ENCODE data around the gene GRB2.
"Not testable (repeated sequence)": the region's sequence is repeated elsewhere in the genome, so short reads cannot be mapped to it uniquely, and the experiment has no call there.

The GRB2 gene

DNA sequence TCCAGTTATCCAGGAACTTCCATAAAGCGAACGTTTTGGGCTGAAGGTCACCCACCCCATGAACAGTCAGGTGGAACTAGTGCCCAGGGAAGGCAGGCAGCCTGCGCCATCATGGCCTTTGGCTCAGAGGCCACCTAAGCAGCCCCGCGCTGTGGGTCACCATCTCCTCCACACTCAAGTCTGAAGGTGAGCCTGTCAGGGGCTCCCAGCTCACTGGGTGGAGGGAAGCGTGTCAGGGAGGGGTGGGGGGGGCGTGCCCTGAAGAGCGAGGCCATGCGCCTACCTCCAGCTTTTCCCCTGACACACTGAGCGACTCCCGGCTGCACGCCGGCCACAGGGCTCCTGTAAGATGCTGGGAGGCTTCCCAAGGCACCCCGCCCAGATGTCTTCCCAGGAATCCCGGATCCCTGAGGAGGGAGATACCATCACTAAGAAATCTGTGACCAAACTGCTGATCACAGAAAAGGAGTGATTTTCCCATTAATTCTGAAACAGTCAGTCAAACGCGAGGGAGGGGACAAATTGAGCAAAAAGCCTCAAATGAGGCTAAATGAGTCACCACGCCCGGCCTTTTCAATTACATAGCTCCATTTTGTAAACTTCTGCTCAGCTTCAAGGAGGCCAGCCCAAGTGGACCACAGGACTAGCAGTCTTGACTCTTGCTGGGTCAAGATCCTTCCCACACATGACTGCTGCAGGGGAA, 89.8 kb downstream of the GRB2 start:
- peak overlapping the region; percentile 20 for H3K4me3 Mint-ChIP-seq

DNA sequence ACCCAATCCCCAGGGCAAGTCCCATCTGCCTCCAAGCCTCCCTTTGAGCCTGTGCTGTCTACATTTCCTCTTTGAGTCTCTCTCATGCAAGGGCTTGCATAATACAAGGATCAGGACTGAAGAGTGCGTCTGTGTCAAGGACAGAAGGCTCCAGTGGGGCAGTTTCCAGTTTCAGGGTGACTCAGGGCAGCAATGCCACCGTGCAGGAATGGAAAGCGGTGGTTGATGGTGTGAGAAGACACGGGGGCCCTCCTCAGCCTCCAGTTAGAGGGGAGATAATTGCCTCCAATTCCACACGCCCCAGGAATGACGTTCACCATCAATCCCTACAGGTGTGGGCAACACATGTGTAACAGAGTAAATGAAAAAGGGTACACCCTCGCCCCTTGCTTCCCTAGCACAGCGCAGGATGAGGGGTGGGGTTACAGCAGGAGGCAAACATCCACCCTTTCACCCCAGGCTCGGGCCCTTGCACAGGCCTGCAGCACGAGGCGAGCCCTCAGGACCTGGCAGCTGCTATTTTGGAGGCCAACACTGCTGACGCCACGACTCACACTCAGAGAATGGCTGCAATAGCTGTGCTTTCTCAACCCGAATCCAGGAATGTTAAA, 91.4 kb downstream of the GRB2 start:
- peaks cover 49% of the 10 kb centered on the region for H3K4me1 Mint-ChIP-seq (ENCODE audit: low read depth)
- H3K4me3 Mint-ChIP-seq, result peak overlapping the region; percentile 20
- peaks cover 14% of the 10 kb centered on the region for H3K36me3 Mint-ChIP-seq (ENCODE audit: low read depth)
- H3K27ac Mint-ChIP-seq, result peak overlapping the region; percentile 79
- no peaks in the 10 kb centered on the region for H3K9me3 Mint-ChIP-seq
- H3K27me3 Mint-ChIP-seq, result no peaks in the 10 kb centered on the region

More for the DNA sequence above, 89.8 kb downstream of the GRB2 start:
- H3K27ac Mint-ChIP-seq, result peak overlapping the region; percentile 88
- no peaks in the 10 kb centered on the region for H3K9me3 Mint-ChIP-seq
- H3K4me1 Mint-ChIP-seq (ENCODE audit: low read depth), result peaks cover 49% of the 10 kb centered on the region
- no peaks in the 10 kb centered on the region for H3K27me3 Mint-ChIP-seq
- peaks cover 25% of the 10 kb centered on the region for H3K36me3 Mint-ChIP-seq (ENCODE audit: low read depth)

DNA sequence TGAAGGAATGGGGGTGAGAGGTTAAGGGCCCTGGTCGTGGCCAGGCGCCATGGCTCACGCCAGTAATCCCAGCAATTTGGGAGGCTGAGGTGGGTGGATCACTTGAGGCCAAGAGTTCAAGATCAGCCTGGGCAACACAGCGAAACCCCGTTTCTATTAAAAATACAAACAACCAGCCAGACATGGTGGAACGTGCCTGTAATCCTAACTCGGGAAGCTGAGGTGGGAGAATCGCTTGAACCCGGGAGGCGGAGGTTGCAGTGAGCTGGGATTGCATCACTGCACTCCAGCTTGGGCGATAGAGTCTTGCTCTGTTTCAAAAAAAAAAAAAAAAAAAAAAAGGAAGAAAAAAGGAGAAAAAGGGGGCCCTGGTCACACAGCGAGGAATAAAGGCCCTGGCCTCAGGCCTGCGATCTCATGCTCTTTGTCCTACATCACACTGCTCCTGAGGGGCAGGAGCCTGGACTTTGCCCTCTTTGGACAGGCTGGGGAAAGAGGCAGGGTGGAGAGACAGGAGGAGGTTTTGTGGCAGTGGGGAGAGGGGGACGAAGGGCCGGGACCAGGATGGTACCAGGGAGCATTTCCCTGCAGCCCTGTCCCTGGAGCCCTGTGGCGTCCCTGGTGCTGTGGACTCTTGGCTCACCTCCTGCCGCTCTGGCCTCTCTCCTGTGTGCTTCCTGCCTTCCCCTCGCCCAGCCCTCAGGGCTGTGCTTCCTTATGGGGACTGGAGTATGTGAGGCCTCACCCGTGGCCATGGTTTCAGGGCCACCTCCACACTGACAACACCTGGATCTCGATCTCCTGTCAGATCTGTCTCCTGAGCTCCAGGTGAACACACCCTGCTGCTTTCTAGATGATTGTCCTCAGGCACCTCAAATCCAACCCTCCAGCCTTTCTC, 96.5 kb downstream of the GRB2 start:
- no peaks in the 10 kb centered on the region for H3K27me3 Mint-ChIP-seq
- no peak overlapping the region for H3K27ac Mint-ChIP-seq
- H3K36me3 Mint-ChIP-seq (ENCODE audit: low read depth), result no peaks in the 10 kb centered on the region
- H3K9me3 Mint-ChIP-seq, result no peaks in the 10 kb centered on the region
- peaks cover 18% of the 10 kb centered on the region for H3K4me1 Mint-ChIP-seq (ENCODE audit: low read depth)
- H3K4me3 Mint-ChIP-seq, result no peak overlapping the region

DNA sequence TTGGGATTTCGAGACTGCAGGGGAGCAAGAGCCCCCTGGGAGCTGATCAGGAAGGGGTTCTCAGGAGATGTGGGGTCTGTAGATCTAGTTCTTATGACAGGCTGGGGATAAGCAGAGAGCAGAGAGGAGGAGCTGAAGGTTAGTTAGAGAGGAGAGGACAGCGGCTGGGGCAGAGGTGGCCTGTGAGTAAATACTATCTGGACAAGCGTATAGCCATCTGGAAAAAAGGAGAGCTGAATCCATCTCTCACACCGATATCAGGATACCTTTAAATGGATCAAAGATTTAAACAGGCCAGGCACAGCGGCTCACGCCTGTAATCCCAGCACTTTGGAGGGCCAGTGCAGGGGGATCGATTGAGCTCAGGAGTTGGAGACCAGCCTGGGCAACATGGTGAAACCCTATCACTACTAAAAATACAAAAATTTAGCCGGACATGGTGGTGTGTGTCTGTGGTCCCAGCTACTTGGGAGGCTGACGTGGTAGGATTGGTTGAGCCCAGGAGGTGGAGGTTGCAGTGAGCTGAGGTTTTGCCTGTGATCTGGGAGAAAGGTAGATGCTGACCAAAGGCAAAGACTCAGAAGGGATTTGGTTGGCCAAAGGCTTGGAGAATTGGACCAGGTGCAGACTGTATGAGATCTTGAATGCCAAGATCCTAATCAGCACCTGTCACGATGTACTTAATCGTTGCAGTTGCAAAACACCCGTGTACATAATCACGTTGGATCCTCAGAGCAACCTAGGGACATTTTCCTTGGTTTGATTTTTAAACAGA, 97.3 kb downstream of the GRB2 start:
- Mint-ChIP-seq H3K4me3 (no peak overlapping the region), H3K27me3 (no peaks in the 10 kb centered on the region), H3K27ac (no peak overlapping the region), H3K4me1 (ENCODE audit: low read depth) (peaks cover 11% of the 10 kb centered on the region), H3K9me3 (no peaks in the 10 kb centered on the region), H3K36me3 (ENCODE audit: low read depth) (no peaks in the 10 kb centered on the region)

DNA sequence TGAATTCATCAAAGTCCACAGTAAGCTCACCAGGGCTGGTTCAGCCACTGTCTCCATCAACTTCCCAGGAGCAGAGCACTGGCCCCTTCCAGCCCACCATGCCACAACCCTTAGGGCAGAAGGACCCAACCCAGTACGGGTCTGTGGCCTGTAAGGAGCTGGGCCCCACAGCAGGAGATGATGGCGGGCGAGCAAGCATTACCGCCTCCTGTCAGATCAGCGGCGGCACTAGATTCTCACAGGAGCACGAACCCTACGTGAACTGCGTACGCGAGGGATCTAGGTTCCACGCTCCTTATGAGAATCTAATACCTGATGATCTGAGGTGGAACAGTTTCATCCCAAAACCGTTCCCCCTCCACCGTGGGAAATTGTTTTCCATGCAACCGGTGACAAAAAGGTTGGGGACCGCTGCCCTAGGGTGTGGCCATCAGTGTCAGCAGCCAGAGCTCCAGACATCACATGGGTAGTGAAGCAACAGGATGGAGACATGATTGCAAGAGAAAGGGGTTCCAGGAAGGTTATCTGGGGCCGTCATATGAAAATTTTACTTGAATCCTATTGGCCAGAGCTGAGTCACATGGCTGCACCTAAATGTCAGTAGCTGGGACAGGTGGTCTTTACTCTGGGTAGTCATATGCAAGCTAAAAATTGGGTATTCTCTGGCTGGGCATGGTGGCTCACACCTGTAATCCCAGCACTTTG, 103.8 kb downstream of the GRB2 start:
- H3K9me3 Mint-ChIP-seq, result no peaks in the 10 kb centered on the region
- H3K27me3 Mint-ChIP-seq, result no peaks in the 10 kb centered on the region
- H3K4me3 Mint-ChIP-seq, result no peak overlapping the region
- peaks cover 20% of the 10 kb centered on the region for H3K4me1 Mint-ChIP-seq (ENCODE audit: low read depth)
- H3K27ac Mint-ChIP-seq, result no peak overlapping the region
- H3K36me3 Mint-ChIP-seq (ENCODE audit: low read depth), result no peaks in the 10 kb centered on the region

DNA sequence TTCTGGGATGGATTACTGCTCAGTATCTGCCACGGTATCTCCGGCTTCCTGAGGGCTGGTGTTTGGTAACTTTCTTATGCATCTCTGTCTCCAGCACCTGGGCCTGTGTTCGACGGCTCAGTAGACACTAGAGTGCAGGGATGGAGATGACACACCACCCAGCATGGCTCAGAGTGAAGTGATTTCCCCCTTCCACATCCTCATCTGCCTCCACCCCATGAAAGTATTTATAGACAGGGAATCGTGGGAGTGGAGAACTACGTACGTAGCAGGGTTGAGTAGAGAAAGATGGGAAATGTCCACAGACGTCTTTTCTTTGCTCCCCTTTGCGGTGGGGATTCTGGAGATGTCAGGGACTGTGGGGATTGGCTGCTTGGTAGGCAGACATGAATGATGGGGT, 104.4 kb downstream of the GRB2 start:
- H3K9me3 Mint-ChIP-seq, result no peaks in the 10 kb centered on the region
- H3K4me3 Mint-ChIP-seq, result no peak overlapping the region

DNA sequence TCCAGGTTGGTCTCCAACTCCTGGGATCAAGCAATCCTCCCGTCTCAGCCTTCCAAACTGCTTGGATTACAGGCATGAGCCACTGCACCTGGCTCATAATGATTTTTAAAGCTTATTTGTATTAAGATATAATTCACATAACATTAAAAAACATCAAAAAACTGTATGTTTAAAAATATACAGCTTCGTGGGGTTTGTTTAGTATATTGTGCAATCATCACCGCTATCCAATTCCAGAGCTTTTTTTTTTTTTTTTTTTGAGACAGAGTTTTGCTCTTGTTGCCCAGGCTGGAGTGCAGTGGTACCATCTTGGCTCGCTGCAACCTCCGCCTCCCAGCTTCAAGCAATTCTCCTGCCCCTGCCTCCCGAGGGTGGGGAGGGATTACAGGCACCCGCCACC, 105.2 kb downstream of the GRB2 start:
- Mint-ChIP-seq H3K36me3 (ENCODE audit: low read depth) (no peaks in the 10 kb centered on the region), H3K27me3 (no peaks in the 10 kb centered on the region), H3K9me3 (no peaks in the 10 kb centered on the region), H3K4me1 (ENCODE audit: low read depth) (peaks cover 34% of the 10 kb centered on the region), H3K4me3 (no peak overlapping the region), H3K27ac (no peak overlapping the region)

More for the DNA sequence above, 104.4 kb downstream of the GRB2 start:
- H3K36me3 Mint-ChIP-seq (ENCODE audit: low read depth), result no peaks in the 10 kb centered on the region
- H3K27ac Mint-ChIP-seq, result no peak overlapping the region
- peaks cover 26% of the 10 kb centered on the region for H3K4me1 Mint-ChIP-seq (ENCODE audit: low read depth)
- no peaks in the 10 kb centered on the region for H3K27me3 Mint-ChIP-seq

DNA sequence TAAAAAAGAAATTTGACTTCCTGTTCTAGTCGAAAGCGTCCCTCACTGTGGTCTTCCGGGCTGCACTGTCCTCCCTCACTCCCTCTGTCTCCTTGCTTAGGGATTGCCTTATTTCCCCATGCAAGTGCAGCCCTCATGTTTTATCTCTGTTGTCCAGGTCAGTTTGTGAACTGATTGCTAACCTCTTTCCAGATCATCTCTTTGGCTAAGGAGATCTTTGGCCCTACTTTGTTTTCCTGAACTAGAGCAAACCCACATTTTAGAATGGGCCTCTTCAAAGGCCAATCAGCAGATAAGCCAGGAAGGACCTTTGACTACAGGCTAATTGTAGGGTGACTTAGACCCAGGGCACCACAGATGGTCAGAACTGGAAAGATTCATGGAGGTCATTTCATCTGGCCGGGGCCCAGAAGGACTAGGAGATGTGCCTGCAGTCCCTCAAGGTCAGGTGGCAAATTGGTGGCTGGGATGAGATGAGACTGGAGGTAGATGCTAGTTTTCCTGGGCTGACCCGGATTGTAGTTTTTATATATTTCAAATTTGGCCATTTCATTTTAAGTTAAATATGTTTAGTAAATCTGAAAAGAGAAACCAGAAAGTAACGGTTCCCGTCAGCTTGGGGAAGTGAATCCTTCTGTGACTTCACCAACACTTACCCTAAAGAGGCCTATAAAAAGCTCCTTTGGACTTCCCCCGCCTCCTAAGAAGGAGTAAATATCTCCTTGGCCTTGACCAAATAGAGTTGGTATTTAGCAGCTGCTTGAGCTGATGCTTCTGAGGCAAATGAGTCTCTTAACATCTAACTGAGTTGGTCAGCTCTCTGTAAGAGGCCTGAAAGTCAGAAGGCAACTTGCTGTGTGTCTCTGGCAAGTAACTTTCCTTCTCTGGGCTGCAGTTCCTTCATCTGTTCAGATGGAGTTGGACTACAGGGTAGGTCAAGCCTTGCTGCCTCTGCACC, 110.0 kb downstream of the GRB2 start:
- Mint-ChIP-seq H3K27me3 (no peaks in the 10 kb centered on the region), H3K4me1 (ENCODE audit: low read depth) (peaks cover 64% of the 10 kb centered on the region), H3K9me3 (no peaks in the 10 kb centered on the region), H3K36me3 (ENCODE audit: low read depth) (no peaks in the 10 kb centered on the region), H3K27ac (peak overlapping the region; percentile 83), H3K4me3 (peak overlapping the region; percentile 27)

DNA sequence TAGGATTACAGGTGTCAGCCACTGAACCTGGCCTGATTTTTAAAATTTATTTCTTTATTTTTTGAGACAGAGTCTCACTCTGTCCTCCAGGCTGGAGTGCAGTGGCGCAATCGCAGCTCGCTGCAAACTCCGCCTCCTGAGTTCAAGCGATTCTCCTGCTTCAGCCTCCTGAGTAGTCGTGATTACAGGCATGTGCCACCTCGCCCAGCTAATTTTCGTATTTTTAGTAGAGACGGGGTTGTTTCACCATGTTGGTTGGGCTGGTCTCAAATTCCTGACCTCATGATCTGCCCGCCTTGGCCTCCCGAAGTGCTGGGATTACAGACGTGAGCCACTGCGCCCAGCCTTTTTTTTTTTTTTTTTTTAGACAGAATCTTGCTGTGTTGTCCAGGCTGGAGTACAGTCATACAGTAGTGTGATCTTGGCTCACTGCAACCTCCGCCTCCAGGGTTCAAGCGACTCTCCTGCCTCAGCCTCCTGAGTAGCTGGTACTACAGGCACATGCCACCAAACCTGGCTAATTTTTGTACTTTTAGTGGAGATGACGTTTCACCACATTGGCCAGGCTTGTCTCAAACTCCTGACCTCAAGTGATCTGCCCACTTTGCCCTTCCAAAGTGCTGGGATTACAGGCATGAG, 112.5 kb downstream of the GRB2 start:
- peaks cover 65% of the 10 kb centered on the region for H3K4me1 Mint-ChIP-seq (ENCODE audit: low read depth)
- not testable (repeated sequence) for H3K4me3 Mint-ChIP-seq; H3K9me3 Mint-ChIP-seq; H3K27me3 Mint-ChIP-seq; H3K36me3 Mint-ChIP-seq (ENCODE audit: low read depth); H3K27ac Mint-ChIP-seq

DNA sequence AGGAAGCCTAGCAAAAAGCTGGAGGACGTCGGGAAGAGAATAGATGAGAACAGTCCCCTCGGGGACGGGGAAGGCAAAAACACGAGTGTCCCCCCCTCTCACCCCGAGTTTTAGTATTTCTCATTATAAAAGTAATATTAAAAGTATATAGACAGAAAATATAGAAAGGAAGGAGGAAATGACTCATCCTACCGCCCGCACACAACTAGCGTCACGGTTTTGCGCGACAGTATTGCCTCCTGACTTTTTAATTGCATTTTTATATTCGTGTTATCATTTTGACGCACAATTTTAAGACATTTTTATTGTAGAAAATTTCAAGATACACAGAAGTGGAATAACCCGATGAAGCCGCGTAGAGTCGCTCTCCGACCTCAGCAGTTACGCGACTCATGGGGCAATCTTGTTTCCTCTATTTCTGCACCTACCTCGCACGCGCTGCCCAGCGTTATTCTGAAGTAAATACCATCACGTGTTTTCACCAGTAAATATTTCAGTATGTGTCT, 115.6 kb downstream of the GRB2 start:
- H3K27ac Mint-ChIP-seq, result peak overlapping the region; percentile 100
- no peaks in the 10 kb centered on the region for H3K9me3 Mint-ChIP-seq
- H3K36me3 Mint-ChIP-seq (ENCODE audit: low read depth), result peaks cover 22% of the 10 kb centered on the region
- H3K27me3 Mint-ChIP-seq, result no peaks in the 10 kb centered on the region
- peak overlapping the region; percentile 93 for H3K4me3 Mint-ChIP-seq
- H3K4me1 Mint-ChIP-seq (ENCODE audit: low read depth), result peaks cover 44% of the 10 kb centered on the region

DNA sequence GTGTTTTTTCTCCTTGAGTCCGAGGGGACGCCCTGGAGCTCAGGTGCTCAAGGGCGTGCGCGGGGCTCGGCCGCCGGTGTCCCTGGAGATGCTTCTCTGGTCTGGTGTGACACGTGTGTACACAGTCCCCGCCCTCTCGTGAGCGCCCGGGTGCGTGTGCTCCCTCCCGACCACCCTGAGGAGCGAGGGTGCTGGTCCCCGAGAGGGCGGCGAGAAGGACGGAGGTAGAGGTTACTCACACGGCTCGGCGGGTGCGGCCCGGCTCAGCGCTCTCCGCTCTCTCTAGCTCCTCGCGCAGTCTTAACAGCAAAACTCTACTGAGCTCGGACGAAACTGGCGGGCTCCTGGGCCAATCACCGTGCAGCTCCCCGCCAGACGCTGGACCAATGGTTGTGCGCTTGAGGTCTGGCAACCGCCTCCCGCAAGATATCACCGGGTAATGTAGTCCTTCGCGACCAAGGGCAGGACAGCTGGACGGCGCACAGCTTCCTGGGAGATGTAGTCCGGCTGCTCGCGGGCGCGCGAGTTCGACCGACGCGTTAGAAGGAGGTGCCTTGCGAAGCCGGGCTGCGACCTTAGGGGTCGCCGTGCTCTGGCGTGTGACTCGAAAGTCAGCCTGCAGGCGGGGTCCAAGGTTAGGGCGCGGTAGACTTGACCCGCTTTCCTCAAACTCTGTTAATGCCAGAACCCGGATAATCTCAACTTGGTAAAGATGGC, 116.2 kb downstream of the GRB2 start, which contains the start of gene SLC25A19:
Gene SLC25A19 (minus strand): TSS at position 319 of the 717 bp plus-strand sequence. CDS start 2,669 bp downstream, outside the sequence.
- Mint-ChIP-seq H3K36me3 (ENCODE audit: low read depth) (peaks cover 27% of the 10 kb centered on the region), H3K27me3 (no peaks in the 10 kb centered on the region), H3K9me3 (no peaks in the 10 kb centered on the region), H3K4me1 (ENCODE audit: low read depth) (peaks cover 38% of the 10 kb centered on the region), H3K4me3 (peak within 1 kb of the TSS; percentile 93), H3K27ac (peak within 1 kb of the TSS; percentile 100)

DNA sequence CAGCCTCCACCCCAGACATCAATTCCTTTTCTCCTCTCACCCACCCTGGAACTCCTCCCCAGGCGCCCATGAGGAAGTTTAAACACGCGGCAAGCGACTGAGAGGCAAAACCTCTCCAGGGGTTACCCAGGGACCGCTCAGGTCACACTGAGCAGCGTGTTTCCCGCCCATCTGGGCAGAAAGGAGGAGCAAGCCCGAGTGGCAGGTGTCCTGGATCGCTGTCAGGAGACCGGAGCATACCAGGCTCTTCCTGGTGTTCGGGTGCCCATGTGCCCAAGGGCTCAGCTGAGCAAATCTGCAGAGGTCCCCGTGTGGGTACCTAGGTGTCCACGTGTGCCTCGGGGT, 116.7 kb downstream of the GRB2 start:
- H3K27me3 Mint-ChIP-seq, result no peaks in the 10 kb centered on the region

More for the DNA sequence above, 116.7 kb downstream of the GRB2 start:
- H3K4me3 Mint-ChIP-seq, result peak overlapping the region; percentile 93
- peak overlapping the region; percentile 100 for H3K27ac Mint-ChIP-seq
- peaks cover 29% of the 10 kb centered on the region for H3K36me3 Mint-ChIP-seq (ENCODE audit: low read depth)
- H3K9me3 Mint-ChIP-seq, result no peaks in the 10 kb centered on the region
- H3K4me1 Mint-ChIP-seq (ENCODE audit: low read depth), result peaks cover 35% of the 10 kb centered on the region
